GM18508 (cell line): Measurements from ENCODE around the gene KRTAP10-4.
"Not testable (repeated sequence)": the region's sequence is repeated elsewhere in the genome, so short reads cannot be mapped to it uniquely, and the experiment has no call there.

Experiments used
- ATAC-seq: cut with Tn5 transposase; IDR thresholded peaks from one replicate; pipeline ENCODE4 v1.9.1; 2021; ENCODE audit warnings: moderate number of reproducible peaks; ENCODE audit not compliant: insufficient read depth, unreplicated experiment

KRTAP10-4 gene

DNA sequence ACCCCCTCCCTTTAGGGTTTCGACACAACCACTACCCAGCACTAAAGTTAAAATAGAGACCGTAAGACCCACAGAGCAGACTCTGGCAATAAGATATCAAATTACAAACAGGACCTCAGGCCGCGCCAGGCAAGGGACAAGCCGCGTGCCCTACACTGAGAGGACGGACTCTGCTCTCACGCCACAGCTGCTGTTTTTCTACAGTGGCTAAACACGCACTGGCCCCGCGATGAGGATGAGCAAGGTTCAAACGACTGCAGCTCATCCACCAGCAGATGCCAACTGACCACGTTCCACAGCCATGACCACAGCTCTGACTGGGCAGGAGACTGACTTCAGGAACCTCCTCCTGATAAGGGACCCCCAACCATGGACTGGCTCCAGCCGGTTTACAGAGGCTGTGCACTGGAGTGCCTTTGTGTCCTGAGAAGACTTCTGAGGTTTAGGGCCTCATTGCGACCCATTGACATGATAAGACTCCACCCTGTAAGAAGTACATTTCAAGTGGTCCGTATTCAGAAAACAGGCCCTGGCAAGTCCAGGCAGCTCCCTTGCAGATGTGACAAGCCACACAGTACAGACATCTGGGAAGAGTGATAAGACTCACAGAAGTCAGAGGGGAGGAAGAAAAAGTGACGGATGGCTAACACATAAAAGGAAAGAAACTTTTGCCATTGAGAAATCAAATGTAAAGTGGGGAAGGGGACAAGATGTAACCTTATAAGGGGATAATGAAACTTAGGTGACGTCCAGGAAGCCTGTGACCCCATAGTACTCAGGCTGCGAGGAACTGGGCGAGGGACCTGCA is 20.3 kb downstream of the KRTAP10-4 start:
- no peak for ATAC-seq

GRCh38 chr21:44594406-44594916 is 20.9 kb downstream of the KRTAP10-4 start:
- no peak for ATAC-seq

- no peak for ATAC-seq
Measured at GRCh38 chr21:44595524-44595923, 22.0 kb downstream of the KRTAP10-4 start.

- no peak for ATAC-seq
Measured at GRCh38 chr21:44596068-44596725, 22.7 kb downstream of the KRTAP10-4 start.

DNA sequence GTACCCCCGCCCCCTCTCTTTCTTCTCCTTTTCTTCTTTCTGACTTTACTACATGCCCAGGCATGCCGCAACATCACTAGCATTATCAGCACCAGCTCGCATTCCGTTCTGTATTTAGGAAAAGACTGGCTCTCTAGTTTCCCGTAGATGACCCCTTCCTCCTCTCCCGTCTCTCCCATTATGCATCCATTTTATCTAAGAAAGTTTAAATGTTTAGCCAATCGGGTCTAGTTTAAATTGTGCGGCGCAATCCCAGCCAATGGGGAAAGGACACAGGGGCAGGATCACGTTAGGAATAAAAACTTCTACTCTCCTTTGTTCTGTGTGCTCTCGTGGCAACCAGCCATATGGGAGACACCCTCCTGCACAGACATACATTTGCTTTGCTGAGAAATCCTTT is 24.5 kb downstream of the KRTAP10-4 start:
- no peak for ATAC-seq

DNA sequence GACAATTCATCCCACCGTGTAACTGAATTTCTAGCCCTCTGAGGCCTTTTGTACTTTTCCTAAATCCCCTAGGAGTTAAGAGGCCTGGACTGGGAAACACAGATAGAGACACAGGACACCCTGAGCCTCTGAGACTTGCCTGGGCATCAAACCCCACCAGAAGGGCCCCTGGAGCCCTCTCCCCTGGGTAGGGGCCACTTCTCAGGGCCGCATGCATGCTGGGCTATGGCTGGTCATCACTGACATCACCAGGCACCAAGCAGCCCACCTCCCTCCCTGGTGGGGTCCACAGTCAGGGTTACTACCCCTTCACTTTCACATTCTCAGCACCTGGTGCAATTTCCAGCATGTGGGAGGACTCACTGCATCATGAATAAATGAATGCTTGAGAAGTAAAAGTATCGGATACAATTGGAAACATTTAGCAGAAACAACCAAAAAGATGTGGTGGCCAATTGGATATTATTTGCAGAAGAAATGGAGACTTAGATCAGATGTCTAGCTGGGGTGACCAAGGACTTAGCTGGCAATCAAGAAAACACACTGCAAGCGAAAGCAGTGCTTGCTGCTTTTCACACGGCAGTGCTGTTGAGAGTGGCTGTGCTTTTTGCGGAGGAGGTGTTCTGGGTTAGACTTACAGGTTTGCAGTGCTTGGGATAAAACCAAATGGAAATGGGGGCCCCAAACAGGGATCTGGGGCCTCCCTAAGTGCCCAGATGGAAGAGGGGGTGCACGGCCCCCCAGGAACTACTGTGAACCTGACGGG is 25.9 kb downstream of the KRTAP10-4 start:
- no peak for ATAC-seq

DNA sequence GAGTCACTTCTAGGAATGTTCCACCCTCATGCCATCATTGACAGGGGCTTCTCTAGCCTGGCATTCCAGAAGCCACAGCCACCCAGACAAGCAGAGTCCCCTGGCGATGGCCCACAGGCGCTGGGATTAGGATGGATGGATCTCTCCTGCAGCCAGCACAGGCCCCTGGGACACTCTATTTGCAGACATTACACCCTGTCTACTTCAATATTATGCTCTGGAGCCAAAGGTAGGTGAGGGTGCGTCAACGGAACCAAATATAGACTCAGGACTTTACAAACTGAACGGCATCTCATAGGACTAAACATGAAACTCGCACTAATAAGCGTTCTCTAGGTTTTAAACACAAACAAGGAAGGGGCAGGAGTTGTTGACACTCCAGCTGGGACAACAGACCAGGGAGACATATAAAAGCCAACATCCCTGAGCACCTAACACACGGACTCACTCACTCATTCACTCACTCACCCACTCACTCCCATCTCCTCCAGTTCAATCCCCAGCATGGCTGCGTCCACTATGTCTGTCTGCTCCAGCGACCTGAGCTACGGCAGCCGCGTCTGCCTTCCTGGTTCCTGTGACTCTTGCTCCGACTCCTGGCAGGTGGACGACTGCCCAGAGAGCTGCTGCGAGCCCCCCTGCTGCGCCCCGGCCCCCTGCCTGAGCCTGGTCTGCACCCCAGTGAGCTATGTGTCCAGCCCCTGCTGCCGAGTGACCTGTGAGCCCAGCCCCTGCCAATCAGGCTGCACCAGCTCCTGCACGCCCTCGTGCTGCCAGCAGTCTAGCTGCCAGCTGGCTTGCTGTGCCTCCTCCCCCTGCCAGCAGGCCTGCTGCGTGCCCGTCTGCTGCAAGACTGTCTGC is 26.8 kb downstream of the KRTAP10-4 start, which contains the start of gene KRTAP10-7:
TSS of gene KRTAP10-7 (plus strand) at position 480 of the 861 bp plus-strand sequence. CDS start at position 505, 25 bp downstream.
- not testable (repeated sequence) for ATAC-seq

DNA sequence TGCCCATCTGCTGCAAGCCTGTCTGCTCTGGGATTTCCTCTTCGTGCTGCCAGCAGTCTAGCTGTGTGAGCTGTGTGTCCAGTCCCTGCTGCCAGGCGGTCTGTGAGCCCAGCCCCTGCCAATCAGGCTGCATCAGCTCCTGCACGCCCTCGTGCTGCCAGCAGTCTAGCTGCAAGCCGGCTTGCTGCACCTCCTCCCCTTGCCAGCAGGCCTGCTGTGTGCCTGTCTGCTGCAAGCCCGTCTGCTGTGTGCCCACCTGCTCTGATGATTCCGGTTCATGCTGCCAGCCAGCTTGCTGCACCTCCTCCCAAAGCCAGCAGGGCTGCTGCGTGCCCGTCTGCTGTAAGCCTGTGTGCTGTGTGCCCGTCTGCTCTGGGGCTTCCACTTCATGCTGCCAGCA is 27.6 kb downstream of the KRTAP10-4 start:
- not testable (repeated sequence) for ATAC-seq

DNA sequence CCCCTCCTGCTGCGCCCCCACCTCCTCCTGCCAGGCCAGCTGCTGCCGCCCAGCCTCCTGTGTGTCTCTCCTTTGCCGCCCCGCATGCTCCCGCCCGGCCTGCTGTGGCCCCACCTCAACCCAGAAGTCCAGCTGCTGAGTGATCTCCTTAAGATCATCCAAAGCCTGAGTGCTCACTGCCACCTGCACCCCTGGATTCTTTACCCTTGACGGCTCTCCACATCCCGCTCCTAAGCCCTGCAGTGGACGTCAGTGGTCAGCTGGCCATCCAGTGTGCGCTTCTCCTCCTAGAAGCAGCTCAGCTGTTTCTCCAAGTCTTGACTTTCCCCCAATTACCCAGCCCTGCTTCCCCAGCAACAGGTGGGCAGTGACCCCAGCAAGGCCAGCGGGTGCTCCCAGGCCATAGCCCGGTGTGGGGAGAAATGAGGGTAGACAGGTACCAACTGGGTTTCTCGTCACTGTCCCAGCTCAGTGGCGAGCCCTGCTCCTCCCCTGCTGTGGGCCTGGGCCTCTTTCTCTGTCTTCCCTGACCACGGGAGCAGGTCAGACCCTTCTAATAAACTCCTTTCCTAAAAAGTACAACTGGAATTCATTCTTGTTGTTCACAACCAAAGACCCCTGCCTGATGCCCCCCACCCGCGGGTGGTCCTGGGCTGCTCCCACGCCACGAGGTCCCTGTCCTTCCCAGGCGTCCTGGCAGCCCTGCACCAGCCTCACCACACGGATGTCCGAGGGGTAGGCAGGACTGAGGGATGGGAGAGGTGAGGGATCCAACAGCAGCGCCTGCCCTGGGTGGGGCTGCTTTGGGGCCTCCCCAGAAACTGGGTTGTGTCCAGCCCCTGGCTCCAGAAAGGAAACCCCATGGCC is 28.3 kb downstream of the KRTAP10-4 start:
- no peak for ATAC-seq

- no peak for ATAC-seq
Measured at GRCh38 chr21:44602463-44602850, 28.9 kb downstream of the KRTAP10-4 start.

DNA sequence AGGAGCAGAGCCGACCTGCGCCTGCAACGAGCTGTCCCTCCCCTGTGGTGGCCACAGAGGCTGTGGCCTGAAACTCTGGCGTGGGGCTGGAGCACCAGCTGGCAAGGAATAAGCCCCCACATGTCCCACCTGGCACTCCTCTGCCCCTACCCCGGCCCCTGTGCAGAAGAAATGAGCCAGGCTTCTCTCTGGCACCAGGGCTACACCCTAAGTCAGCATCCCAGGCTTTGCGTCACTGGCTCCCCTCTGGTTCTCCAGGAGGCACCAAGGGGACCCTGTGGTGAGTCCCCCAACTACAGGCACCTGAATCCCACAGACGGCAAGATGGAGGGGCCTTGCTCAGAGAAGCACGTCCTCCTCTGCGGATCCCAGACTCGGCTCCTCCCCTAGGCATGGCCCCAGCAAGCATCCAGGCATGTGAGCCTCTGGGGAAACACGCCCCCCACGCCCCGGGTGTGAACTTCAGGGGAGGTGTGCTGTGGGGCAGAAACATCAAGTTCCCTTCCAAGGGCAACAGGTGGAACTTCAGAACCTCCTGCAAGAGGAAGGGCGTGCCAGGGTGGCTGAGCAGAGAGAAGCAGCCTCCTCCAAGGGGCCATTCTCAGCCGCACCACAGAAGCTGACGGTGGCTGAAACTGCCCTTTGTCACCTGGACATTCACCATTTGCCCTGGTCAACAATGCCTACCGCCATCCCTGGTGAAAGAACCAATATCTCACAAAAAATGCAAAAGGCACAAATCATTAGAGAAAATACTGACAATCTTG is 29.8 kb downstream of the KRTAP10-4 start:
- ATAC-seq = no peak

GRCh38 chr21:44603911-44604310 is 30.4 kb downstream of the KRTAP10-4 start:
- ATAC-seq = no peak

- no peak for ATAC-seq
Measured at GRCh38 chr21:44606495-44606894, 33.0 kb downstream of the KRTAP10-4 start.

DNA sequence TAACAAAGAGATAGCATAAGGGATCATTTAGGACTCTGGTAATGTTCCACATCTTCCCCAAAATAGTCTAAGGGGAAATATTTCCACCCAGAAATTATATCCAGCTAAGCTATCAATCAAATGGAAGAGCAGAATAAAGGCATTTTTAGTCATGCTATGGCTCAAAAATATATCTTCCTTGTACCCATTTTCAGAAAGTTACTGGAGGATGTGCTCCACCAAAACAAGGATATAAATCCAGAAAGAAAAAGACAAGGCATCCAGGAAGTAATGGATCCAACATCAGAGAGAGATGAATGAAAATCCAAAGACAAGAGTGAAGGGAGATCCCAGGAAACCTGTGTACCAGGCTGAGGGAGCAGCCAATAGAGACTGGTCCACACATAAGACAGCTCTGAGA is 35.7 kb downstream of the KRTAP10-4 start:
- no peak for ATAC-seq

DNA sequence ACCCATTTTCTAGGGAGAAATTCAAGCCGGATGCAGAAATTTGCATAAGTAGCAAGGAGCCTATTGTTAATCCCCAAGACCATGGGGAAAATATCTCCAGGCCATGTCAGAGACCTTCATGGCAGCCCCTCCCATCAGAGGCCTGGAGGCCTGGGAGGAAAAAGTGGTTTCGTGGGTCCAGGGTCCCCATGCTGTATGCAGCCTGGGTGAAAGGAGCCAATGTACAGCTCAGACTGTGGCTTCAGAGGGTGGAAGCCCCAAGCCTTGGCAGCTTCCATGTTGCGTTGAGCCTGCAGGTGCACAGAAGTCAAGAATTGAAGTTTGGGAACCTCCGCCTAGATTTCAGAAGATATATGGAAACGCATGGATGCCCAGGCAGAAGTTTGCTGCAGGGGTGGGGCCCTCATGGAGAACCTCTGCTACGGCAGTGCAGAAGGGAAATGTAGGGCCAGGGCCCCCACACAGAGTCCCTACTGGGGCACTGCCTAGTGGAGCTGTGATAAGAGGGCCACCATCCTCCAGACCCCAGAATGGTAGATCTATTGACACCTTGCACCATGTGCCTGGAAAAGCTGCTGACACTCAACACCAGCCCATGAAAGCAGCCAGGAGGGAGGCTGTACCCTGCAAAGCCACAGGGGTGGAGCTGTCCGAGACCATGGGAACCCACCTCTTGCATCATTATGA is 36.8 kb downstream of the KRTAP10-4 start:
- not testable (repeated sequence) for ATAC-seq

DNA sequence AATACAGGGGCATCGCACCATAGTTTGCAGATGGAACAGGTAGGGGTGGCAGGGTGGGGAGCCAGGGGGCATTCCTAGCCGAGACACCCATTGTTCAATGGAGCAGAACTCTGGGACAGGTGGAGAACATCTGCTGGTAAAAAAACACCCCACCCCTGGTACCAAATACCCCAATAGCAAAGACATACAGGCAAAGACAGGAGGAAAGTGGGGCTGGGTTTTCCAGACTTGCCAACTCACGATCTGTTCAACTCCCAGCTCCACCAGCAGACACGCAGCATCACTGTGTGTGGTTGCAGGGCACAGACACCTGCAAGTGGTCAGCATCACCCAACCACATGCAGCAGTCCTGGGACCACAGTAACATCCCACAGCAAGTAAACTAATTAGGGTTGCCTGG is 38.0 kb downstream of the KRTAP10-4 start:
- no peak for ATAC-seq

DNA sequence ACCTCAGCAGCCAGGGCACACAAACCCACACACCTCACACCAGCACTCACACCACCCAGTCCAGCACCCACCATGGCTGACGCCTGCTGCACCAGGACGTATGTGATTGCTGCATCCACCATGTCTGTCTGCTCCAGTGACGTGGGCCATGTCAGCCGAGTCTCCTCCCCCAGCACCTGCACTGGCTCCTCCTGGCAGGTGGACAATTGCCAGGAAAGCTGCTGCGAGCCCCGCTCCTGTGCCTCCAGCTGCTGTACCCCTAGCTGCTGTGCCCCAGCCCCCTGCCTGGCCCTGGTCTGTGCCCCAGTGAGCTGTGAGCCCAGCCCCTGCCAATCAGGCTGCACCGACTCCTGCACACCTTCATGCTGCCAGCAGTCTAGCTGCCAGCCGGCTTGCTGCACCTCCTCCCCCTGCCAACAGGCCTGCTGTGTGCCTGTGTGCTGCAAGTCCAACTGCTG is 38.5 kb downstream of the KRTAP10-4 start, which contains the start of gene KRTAP10-8:
TSS of gene KRTAP10-8 (plus strand) at position 51 of the 458 bp plus-strand sequence. CDS start at position 73, 22 bp downstream.
- ATAC-seq = no peak
